IMR-90 (cell line): ENCODE data around the gene KLF7. TPM values are rescaled to one million over a fixed set of nuclear protein-coding genes. Genes with fewer than 3 reads are reported as not detected.

Experiments used
- ATAC-seq: fragments of 200-7000 bp; cut with Tn5 transposase; 2 replicates; pipeline ENCODE4 v1.9.1; 2020; ENCODE audit warnings: low read depth, mild to moderate bottlenecking, moderate library complexity
- BruUV-seq: library from RNA; stranded (reverse); fragments of 400-500 nt; replicated peaks from 2 replicates; lab custom pipeline; 2021; lab: Mats Ljungman, UMichigan
- CTCF ChIA-PET: fragments of 300-600 bp; formaldehyde crosslinking; extraction: SDS; loops from one replicate; lab custom pipeline; 2021; ENCODE audit warnings: antibody characterized with exemption; lab: Yijun Ruan, JAX
- POLR2A ChIA-PET: fragments of 300-600 bp; sonication (Branson Sonifier 250); formaldehyde crosslinking; loops from one replicate; lab custom pipeline; 2022; ENCODE audit warnings: antibody characterized with exemption; ENCODE audit not compliant: unreplicated experiment; lab: Charles Lee
- DNase-seq: peaks from one replicate; pipeline ENCODE4 v3.0.0; 2013
- H2AFZ ChIP-seq: replicated peaks from 2 replicates; pipeline ENCODE3; 2013; ENCODE audit warnings: low read length, mild to moderate bottlenecking; ENCODE audit not compliant: poor library complexity
- H2AK5ac ChIP-seq: 2 replicates; pipeline ENCODE4 v1.6.1; 2013; ENCODE audit warnings: low read depth, low read length, inconsistent platforms
- H2AK9ac ChIP-seq: replicated peaks from 2 replicates; pipeline ENCODE3; 2013; ENCODE audit warnings: mild to moderate bottlenecking, low read depth, low read length, moderate library complexity; ENCODE audit not compliant: poor library complexity
- H2BK120ac ChIP-seq: 2 replicates; pipeline ENCODE4 v1.6.1; 2013; ENCODE audit warnings: low read depth, low read length, inconsistent platforms
- H2BK15ac ChIP-seq: 3 replicates; pipeline ENCODE4 v1.6.1; 2013; ENCODE audit warnings: low read depth, low read length, inconsistent platforms
- H2BK20ac ChIP-seq: 2 replicates; pipeline ENCODE4 v1.6.1; 2013; ENCODE audit warnings: low read depth, mild to moderate bottlenecking, inconsistent platforms, low read length, moderate library complexity
- H2BK5ac ChIP-seq: 2 replicates; pipeline ENCODE4 v1.6.1; 2013; ENCODE audit warnings: mild to moderate bottlenecking, low read depth, low read length, inconsistent platforms; ENCODE audit not compliant: poor library complexity, severe bottlenecking
- H3K14ac ChIP-seq: replicated peaks from 2 replicates; pipeline ENCODE4 v1.6.1; 2013; ENCODE audit warnings: low read depth, low read length, inconsistent platforms
- H3K18ac ChIP-seq: 2 replicates; pipeline ENCODE4 v1.6.1; 2013; ENCODE audit warnings: low read depth, low read length, control low read depth
- H3K23ac ChIP-seq: 2 replicates; pipeline ENCODE4 v1.6.1; 2013; ENCODE audit warnings: low read depth, low read length, inconsistent platforms
- H3K27ac ChIP-seq: 2 replicates; pipeline ENCODE4 v1.5.1; 2013; ENCODE audit warnings: mild to moderate bottlenecking, control low read depth, low read length; ENCODE audit not compliant: insufficient read depth
- H3K27me3 ChIP-seq: 2 replicates; pipeline ENCODE4 v1.6.1; 2013; ENCODE audit warnings: low read length; ENCODE audit not compliant: control insufficient read depth, insufficient read depth
- H3K36me3 ChIP-seq: 2 replicates; pipeline ENCODE4 v1.6.1; 2013; ENCODE audit warnings: low read length, mixed read lengths; ENCODE audit not compliant: control insufficient read depth, insufficient read depth
- H3K4ac ChIP-seq: 2 replicates; pipeline ENCODE4 v1.6.1; 2013; ENCODE audit warnings: low read depth, low read length, inconsistent platforms
- H3K4me1 ChIP-seq: 2 replicates; pipeline ENCODE4 v1.6.1; 2013; ENCODE audit warnings: low read length, mixed read lengths; ENCODE audit not compliant: control insufficient read depth, insufficient read depth
- H3K4me2 ChIP-seq: 2 replicates; pipeline ENCODE4 v1.6.1; 2013; ENCODE audit warnings: low read depth, mild to moderate bottlenecking, control low read depth, low read length, moderate library complexity
- H3K4me3 ChIP-seq: 2 replicates; pipeline ENCODE4 v1.5.1; 2013; ENCODE audit warnings: low read depth, mild to moderate bottlenecking, control low read depth, low read length, moderate library complexity; ENCODE audit not compliant: insufficient read depth
- H3K56ac ChIP-seq: 2 replicates; pipeline ENCODE4 v1.6.1; 2013; ENCODE audit warnings: low read length, inconsistent platforms; ENCODE audit not compliant: insufficient read depth; ENCODE audit errors: extremely low read depth
- H3K79me1 ChIP-seq, 2 experiments: 2 replicates each; pipeline ENCODE4 v1.6.1; 2013; ENCODE audit warnings: low read length in 2 of 2, inconsistent platforms in 1 of 2, low read depth in 1 of 2
- H3K9ac ChIP-seq: 2 replicates; pipeline ENCODE4 v1.6.1; 2013; ENCODE audit warnings: low read depth, low read length, control low read depth
- H3K9me1 ChIP-seq: 2 replicates; pipeline ENCODE4 v1.6.1; 2013; ENCODE audit warnings: low read length, inconsistent platforms; ENCODE audit not compliant: insufficient read depth
- H3K9me3 ChIP-seq: 2 replicates; pipeline ENCODE4 v1.6.1; 2013; ENCODE audit warnings: low read length; ENCODE audit not compliant: control insufficient read depth, insufficient read depth
- H4K20me1 ChIP-seq: 2 replicates; pipeline ENCODE4 v1.6.1; 2013; ENCODE audit warnings: low read length, inconsistent platforms; ENCODE audit not compliant: insufficient read depth
- H4K5ac ChIP-seq: 2 replicates; pipeline ENCODE4 v1.6.1; 2013; ENCODE audit warnings: mild to moderate bottlenecking, low read depth, low read length, control low read depth
- H4K8ac ChIP-seq, 2 experiments: 2 replicates each; pipeline ENCODE4 v1.6.1; 2013; ENCODE audit warnings: low read depth in 2 of 2, low read length in 2 of 2, control low read depth in 1 of 2, inconsistent platforms in 1 of 2
- H4K91ac ChIP-seq: 2 replicates; pipeline ENCODE4 v1.6.1; 2013; ENCODE audit warnings: low read depth, low read length, inconsistent platforms; ENCODE audit not compliant: insufficient read depth
- BHLHE40 ChIP-seq: fragments of 150-350 bp; IDR thresholded peaks from 2 replicates; pipeline ENCODE4 v1.6.1; 2016; ENCODE audit warnings: mild to moderate bottlenecking, low read depth, low read length
- CEBPB ChIP-seq: IDR thresholded peaks from 2 replicates; pipeline ENCODE4 v1.6.1; 2012; ENCODE audit warnings: low read depth, low read length, improper control_type of control experiment
- CHD1 ChIP-seq: IDR thresholded peaks from 2 replicates; pipeline ENCODE4 v1.6.1; 2012; ENCODE audit warnings: low read depth, low read length, improper control_type of control experiment
- CTCF ChIP-seq: conservative IDR thresholded peaks from 2 replicates; pipeline ENCODE4 v1.5.1; 2012; ENCODE audit warnings: mild to moderate bottlenecking, low read depth, low read length, improper control_type of control experiment
- ELK1 ChIP-seq: fragments of 150-350 bp; IDR thresholded peaks from 2 replicates; pipeline ENCODE4 v1.6.1; 2016; ENCODE audit warnings: low read depth, mild to moderate bottlenecking, low read length, moderate library complexity, borderline replicate concordance
- FOS ChIP-seq: fragments of 150-350 bp; IDR thresholded peaks from 2 replicates; pipeline ENCODE4 v1.6.1; 2016; ENCODE audit warnings: low read depth, low read length
- MAFK ChIP-seq: IDR thresholded peaks from 2 replicates; pipeline ENCODE4 v1.6.1; 2012; ENCODE audit warnings: low read depth, low read length, improper control_type of control experiment
- MAZ ChIP-seq: IDR thresholded peaks from 2 replicates; pipeline ENCODE4 v1.6.1; 2012; ENCODE audit warnings: low read depth, mild to moderate bottlenecking, low read length, improper control_type of control experiment, moderate library complexity, borderline replicate concordance
- MXI1 ChIP-seq: IDR thresholded peaks from 2 replicates; pipeline ENCODE4 v1.6.1; 2012; ENCODE audit warnings: low read depth, mild to moderate bottlenecking, low read length, moderate library complexity, borderline replicate concordance
- NFE2L2 ChIP-seq: fragments of 150-350 bp; IDR thresholded peaks from 2 replicates; pipeline ENCODE4 v1.6.1; 2016; ENCODE audit warnings: low read depth, mild to moderate bottlenecking, low read length
- POLR2A ChIP-seq: IDR thresholded peaks from 2 replicates; pipeline ENCODE4 v1.6.1; 2012; ENCODE audit warnings: mild to moderate bottlenecking, low read depth, low read length
- RAD21 ChIP-seq: IDR thresholded peaks from 2 replicates; pipeline ENCODE4 v1.6.1; 2012; ENCODE audit warnings: low read length, improper control_type of control experiment
- RCOR1 ChIP-seq: IDR thresholded peaks from 2 replicates; pipeline ENCODE4 v1.6.1; 2012; ENCODE audit warnings: mild to moderate bottlenecking, low read length, improper control_type of control experiment; ENCODE audit not compliant: insufficient replicate concordance
- RFX5 ChIP-seq: IDR thresholded peaks from 2 replicates; pipeline ENCODE4 v1.8.0; 2012; ENCODE audit warnings: low read depth, mild to moderate bottlenecking, low read length, moderate library complexity
- SMC3 ChIP-seq: fragments of 150-350 bp; IDR thresholded peaks from 2 replicates; pipeline ENCODE4 v1.6.1; 2016; ENCODE audit warnings: low read depth, mild to moderate bottlenecking, antibody characterized with exemption, low read length, moderate library complexity
- USF2 ChIP-seq: fragments of 150-350 bp; IDR thresholded peaks from 2 replicates; pipeline ENCODE4 v1.6.1; 2017; ENCODE audit warnings: mild to moderate bottlenecking, antibody characterized with exemption, low read length, low read depth
- WGBS, 2 experiments: methylation state at CpG; one replicate each; pipeline versions ENCODE4 v1.1.5 to v1.1.7; 2013; ENCODE audit warnings: missing lambda C conversion rate in 2 of 2; ENCODE audit not compliant: insufficient read length in 1 of 2; ENCODE audit errors: extremely low coverage in 2 of 2; 5-methylcytosine and 5-hydroxymethylcytosine counted together
- dilution Hi-C: fragments of 300-500 bp; cut with HindIII; formaldehyde crosslinking; loops from one replicate; pipeline ENCODE4 v1.14.3; 2018; ENCODE audit warnings: low sequenced_read_pairs; ENCODE audit not compliant: unreplicated experiment
- in situ Hi-C: fragments of 300-500 bp; cut with MboI; formaldehyde crosslinking; loops from 3 replicates; pipeline ENCODE4 v1.14.3; 2019; ENCODE audit warnings: low sequenced_read_pairs, inconsistent platforms, mixed read lengths
- intact Hi-C: fragments of 100-400 bp; cut with micrococcal nuclease; formaldehyde crosslinking; loops from 2 replicates; pipeline ENCODE4 v1.10.0; 2022
- polyA plus RNA-seq, 3 experiments: library from polyadenylated mRNA; depleted of rRNA; stranded (reverse); fragments of >200 nt; gene quantifications; 2 replicates each; pipeline ENCODE4 v1.2.3, GENCODE V29; 2012; ENCODE audit warnings: low replicate concordance in 1 of 3
- total RNA-seq: library from RNA; depleted of rRNA; stranded (reverse); fragments of >200 nt; gene quantifications from 2 replicates; pipeline ENCODE4 v1.2.3, GENCODE V29; 2012

KLF7 gene
- total and polyA plus RNA-seq, 2 of the 4 experiments (the other 2 are of a cell fraction), result 23.1 to 28.5 TPM

GRCh38 chr2:207041279-207041678 is 124.5 kb downstream of the KLF7 start:
- TF ChIP-seq USF2 (no peak), MAZ (no peak), RFX5 (no peak), RCOR1 (no peak), ELK1 (no peak), MAFK (no peak), SMC3 (no peak), CEBPB (no peak), RAD21 (no peak), BHLHE40 (no peak), CHD1 (no peak), NFE2L2 (no peak), FOS (no peak), MXI1 (no peak), CTCF (no peak), POLR2A (no peak)
- intact Hi-C loops, result no loop called here
- no peak for ATAC-seq
- no TSS peak for BruUV-seq
- Histone ChIP-seq H4K5ac (no peak overlapping the region), H2BK15ac (no peak overlapping the region), H2BK20ac (no peak overlapping the region), H2AK5ac (0 out of 2 replicates have a peak overlapping the region, but pooled peaks have one; percentile 5), H3K23ac (no peak overlapping the region), H2BK5ac (no peak overlapping the region), H2AK9ac (no peak overlapping the region), H3K4me3 (no peak overlapping the region), H4K8ac (no peak overlapping the region), H3K4me2 (no peak overlapping the region), H3K9me3 (no peaks in the 10 kb centered on the region), H2BK120ac (no peak overlapping the region), H3K56ac (no peak overlapping the region), H3K27ac (no peak overlapping the region), H3K9me1 (peaks cover 2% of the 10 kb centered on the region; the same call in 1 of the 2 replicates), H2AFZ (no peak overlapping the region), H3K9ac (no peak overlapping the region), H3K27me3 (no peaks in the 10 kb centered on the region), H4K20me1 (no peaks in the 10 kb centered on the region), H3K4me1 (peaks cover 2% of the 10 kb centered on the region), H3K14ac (no peak overlapping the region), H3K79me1 (no peaks in the 10 kb centered on the region), H3K36me3 (no peaks in the 10 kb centered on the region), H3K18ac (no peak overlapping the region), H4K91ac (no peak overlapping the region), H3K4ac (no peak overlapping the region)
- in situ Hi-C loops, result no loop called here
- POLR2A ChIA-PET, result no interaction called here
- WGBS, 2 experiments, result no CpG with 5 or more reads among the region's 10 CpGs
- dilution Hi-C loops, result no loop called here
- CTCF ChIA-PET, result no interaction called here
- DNase-seq, result no peak
